Stimulated activated CD4-positive, alpha-beta T cell treated with anti-CD3 and anti-CD28 coated beads, Interleukin-2, amount 100 ng/mL, for 24 hours (primary cell): ENCODE results near the gene HSF4.

Experiments
- DNase-seq, 2 donors: peaks; one replicate each; pipeline ENCODE4 v3.0.0-alpha.2; 2020

The HSF4 gene

GRCh38 chr16:67202956-67203493 lies 38.5 kb downstream of the HSF4 start:
- DNase-seq: no peak

GRCh38 chr16:67204076-67204475 lies 39.5 kb downstream of the HSF4 start:
- no peak for DNase-seq

GRCh38 chr16:67206129-67206837 lies 41.7 kb downstream of the HSF4 start:
- DNase-seq: no peak

- no peak for DNase-seq
These were observed 42.3 kb downstream of the HSF4 start for GRCh38 chr16:67206838-67207248.

GRCh38 chr16:67207249-67208091 lies 42.9 kb downstream of the HSF4 start:
- DNase-seq: no peak

- DNase-seq: no peak
These were observed 43.8 kb downstream of the HSF4 start for GRCh38 chr16:67208154-67208896.

- DNase-seq: no peak
These were observed 45.0 kb downstream of the HSF4 start for GRCh38 chr16:67209565-67209964.

- no peak for DNase-seq
These were observed 45.8 kb downstream of the HSF4 start for GRCh38 chr16:67210069-67210937.

- DNase-seq: no peak
These were observed 47.1 kb downstream of the HSF4 start for GRCh38 chr16:67211674-67212073.

- DNase-seq: no peak
These were observed 48.2 kb downstream of the HSF4 start for GRCh38 chr16:67212766-67213165.

- DNase-seq: no peak
These were observed 48.9 kb downstream of the HSF4 start for GRCh38 chr16:67213197-67214019.

- DNase-seq: no peak
These were observed 51.2 kb downstream of the HSF4 start for GRCh38 chr16:67215706-67216105.

- no peak for DNase-seq
These were observed 52.3 kb downstream of the HSF4 start for GRCh38 chr16:67216612-67217490.
